SU-DHL-6 (cell line): Measurements from ENCODE around the gene PRDM10.

Experiments used
- H2AFZ ChIP-seq: fragments of 200-600 bp; sonication (generic); 2 replicates; pipeline ENCODE4 v1.6.1; 2014; ENCODE audit warnings: low read depth, mild to moderate bottlenecking, moderate library complexity, mixed read lengths, antibody characterized with exemption, low read length; ENCODE audit not compliant: severe bottlenecking
- H3F3A ChIP-seq: fragments of 200-600 bp; shearing (Covaris generic); 2 replicates; pipeline ENCODE4 v1.6.0; 2016; ENCODE audit warnings: antibody characterized with exemption, mild to moderate bottlenecking; ENCODE audit not compliant: insufficient read depth
- H3K27ac ChIP-seq: fragments of 200-600 bp; sonication (generic); 2 replicates; pipeline ENCODE4 v1.5.1; 2016; ENCODE audit warnings: low read depth, mild to moderate bottlenecking, low read length, moderate library complexity, mixed read lengths
- H3K27me3 ChIP-seq: fragments of 200-600 bp; sonication (generic), shearing (Covaris generic); 2 replicates; pipeline ENCODE4 v1.6.0; 2014; ENCODE audit warnings: mild to moderate bottlenecking, low read length
- H3K36me3 ChIP-seq: fragments of 200-600 bp; sonication (generic); 2 replicates; pipeline ENCODE4 v1.6.1; 2014; ENCODE audit warnings: mild to moderate bottlenecking, low read length, mixed read lengths
- H3K4me2 ChIP-seq: fragments of 300-600, 200-600 bp; shearing (Covaris generic), sonication (generic); 2 replicates; pipeline ENCODE4 v1.6.0; 2014; ENCODE audit warnings: low read length, low read depth, mild to moderate bottlenecking; ENCODE audit not compliant: poor library complexity, severe bottlenecking
- H3K4me3 ChIP-seq: fragments of 200-600 bp; sonication (generic); 2 replicates; pipeline ENCODE4 v1.5.1; 2014; ENCODE audit warnings: antibody characterized with exemption, low read length, mild to moderate bottlenecking, mixed read lengths; ENCODE audit not compliant: insufficient read depth, poor library complexity, severe bottlenecking
- H3K79me2 ChIP-seq: fragments of 200-600 bp; sonication (generic); 2 replicates; pipeline ENCODE4 v1.6.1; 2014; ENCODE audit warnings: mild to moderate bottlenecking, low read length, moderate library complexity; ENCODE audit not compliant: insufficient read depth
- H3K9ac ChIP-seq: fragments of 200-600 bp; sonication (generic); 2 replicates; pipeline ENCODE4 v1.7.0; 2014; ENCODE audit warnings: mild to moderate bottlenecking, low read length
- H3K9me2 ChIP-seq: fragments of 200-600 bp; sonication (generic); replicated peaks from 2 replicates; pipeline ENCODE4 v1.6.1; 2014; ENCODE audit warnings: low read length; ENCODE audit not compliant: insufficient read depth
- H3K9me3 ChIP-seq: fragments of 200-600 bp; sonication (generic); 2 replicates; pipeline ENCODE4 v1.6.1; 2014; ENCODE audit warnings: low read length, mixed read lengths; ENCODE audit not compliant: insufficient read depth
- H4K20me1 ChIP-seq: fragments of 200-600 bp; sonication (generic); 2 replicates; pipeline ENCODE4 v1.6.1; 2014; ENCODE audit warnings: low read depth, mild to moderate bottlenecking, antibody characterized with exemption, low read length, moderate library complexity, mixed read lengths
- CTCF ChIP-seq: fragments of 200-600 bp; sonication (generic); IDR thresholded peaks from one replicate; pipeline ENCODE4 v1.5.1; 2017; ENCODE audit warnings: antibody characterized with exemption, mild to moderate bottlenecking, low read length, moderate library complexity; ENCODE audit not compliant: insufficient read depth, poor library complexity, severe bottlenecking
- EZH2phosphoT487 ChIP-seq: fragments of 200-600 bp; sonication (generic), shearing (Covaris generic); conservative IDR thresholded peaks from 2 replicates; pipeline ENCODE4 v1.6.1; 2018; ENCODE audit warnings: mild to moderate bottlenecking, antibody characterized with exemption, low read length, moderate library complexity, mixed read lengths

Gene PRDM10

GRCh38 chr11:129910360-129910759 lies 92.3 kb downstream of the PRDM10 start:
- Histone ChIP-seq H3K79me2 (0 out of 2 replicates have a peak, but pooled peaks cover 3% of the 10 kb centered on the region), H3K4me3 (no peak overlapping the region), H3K36me3 (peaks cover 5% of the 10 kb centered on the region; the same call in 1 of the 2 replicates), H4K20me1 (no peaks in the 10 kb centered on the region), H3K9me3 (no peaks in the 10 kb centered on the region), H3K27me3 (no peaks in the 10 kb centered on the region), H3F3A (no peaks in the 10 kb centered on the region), H3K9me2 (no peaks in the 10 kb centered on the region), H3K27ac (no peak overlapping the region), H3K4me2 (no peak overlapping the region), H2AFZ (no peak overlapping the region), H3K9ac (no peak overlapping the region)
- no peak for TF ChIP-seq EZH2phosphoT487
- TF ChIP-seq CTCF: no peak

- H4K20me1 ChIP-seq: no peaks in the 10 kb centered on the region
- no peaks in the 10 kb centered on the region for H3K9me2 ChIP-seq
- H3K9ac ChIP-seq: no peak overlapping the region
- peaks cover 10% of the 10 kb centered on the region; the same call in 1 of the 2 replicates for H3K36me3 ChIP-seq
- no peak overlapping the region for H3K27ac ChIP-seq
- TF ChIP-seq EZH2phosphoT487 (no peak), CTCF (no peak)
- H3K4me2 ChIP-seq: no peak overlapping the region
- no peak overlapping the region for H2AFZ ChIP-seq
- no peaks in the 10 kb centered on the region for H3K27me3 ChIP-seq
- peaks cover 6% of the 10 kb centered on the region; the same call in 1 of the 2 replicates for H3F3A ChIP-seq
- H3K4me3 ChIP-seq: no peak overlapping the region
- no peaks in the 10 kb centered on the region for H3K9me3 ChIP-seq
- H3K79me2 ChIP-seq: no peaks in the 10 kb centered on the region
Measured at GRCh38 chr11:129905402-129905801, 97.2 kb downstream of the PRDM10 start.

- no peaks in the 10 kb centered on the region for H3K9me2 ChIP-seq
- H3K9me3 ChIP-seq: no peaks in the 10 kb centered on the region
- peak overlapping the region; percentile 65; the same call in 1 of the 2 replicates for H3K9ac ChIP-seq
- no peak overlapping the region for H2AFZ ChIP-seq
- peak overlapping the region; percentile 42 for H3K4me2 ChIP-seq
- H3K79me2 ChIP-seq: peaks cover 16% of the 10 kb centered on the region; the same call in 1 of the 2 replicates
- peak overlapping the region; percentile 64 for H3K4me3 ChIP-seq
- peaks cover 11% of the 10 kb centered on the region for H3K36me3 ChIP-seq
- TF ChIP-seq CTCF: no peak
- no peak for TF ChIP-seq EZH2phosphoT487
- H3K27me3 ChIP-seq: no peaks in the 10 kb centered on the region
- no peak overlapping the region for H3K27ac ChIP-seq
- peaks cover 15% of the 10 kb centered on the region; the same call in 1 of the 2 replicates for H3F3A ChIP-seq
- H4K20me1 ChIP-seq: no peaks in the 10 kb centered on the region
Measured at GRCh38 chr11:129896062-129896461, 106.6 kb downstream of the PRDM10 start.
